CD4-positive, alpha-beta T cell treated with Interleukin-12 subunit alpha and Interleukin-12 subunit beta, for 1 hour (primary cell): ENCODE measurements around the gene ZNF264.
A peak's percentile ranks its signal among the peaks of the same experiment; 100 is the strongest.
"Not testable (repeated sequence)": the region's sequence is repeated elsewhere in the genome, so short reads cannot be mapped to it uniquely, and the experiment has no call there.

ENCODE experiments used
- DNase-seq: peaks from one replicate; pipeline ENCODE4 v3.0.0-alpha.2; 2020

Gene ZNF264

GRCh38 chr19:57191141-57192076, at the start of gene ZNF264:
TSS of gene ZNF264 (plus strand) at chr19:57191500. CDS start at chr19:57191914, 414 bp downstream.
- DNase-seq, result peak; percentile 89

GRCh38 chr19:57141699-57142098, 49.6 kb upstream of the ZNF264 start:
- no peak for DNase-seq

- no peak for DNase-seq
Observed at GRCh38 chr19:57152921-57153320, 38.4 kb upstream of the ZNF264 start.

GRCh38 chr19:57161985-57162539, 29.2 kb upstream of the ZNF264 start:
- DNase-seq, result no peak

GRCh38 chr19:57165846-57166245, 25.5 kb upstream of the ZNF264 start:
- DNase-seq, result no peak

GRCh38 chr19:57167385-57167784, 23.9 kb upstream of the ZNF264 start, which contains the start of gene DUXA:
TSS of gene DUXA (minus strand) at chr19:57167485. CDS start at chr19:57167443, 42 bp downstream.
- DNase-seq, result no peak

GRCh38 chr19:57171551-57172081, 19.7 kb upstream of the ZNF264 start:
- peak; percentile 53 for DNase-seq

- DNase-seq, result no peak
Observed at GRCh38 chr19:57190301-57190700, 999 bp upstream of the ZNF264 start.

DNA sequence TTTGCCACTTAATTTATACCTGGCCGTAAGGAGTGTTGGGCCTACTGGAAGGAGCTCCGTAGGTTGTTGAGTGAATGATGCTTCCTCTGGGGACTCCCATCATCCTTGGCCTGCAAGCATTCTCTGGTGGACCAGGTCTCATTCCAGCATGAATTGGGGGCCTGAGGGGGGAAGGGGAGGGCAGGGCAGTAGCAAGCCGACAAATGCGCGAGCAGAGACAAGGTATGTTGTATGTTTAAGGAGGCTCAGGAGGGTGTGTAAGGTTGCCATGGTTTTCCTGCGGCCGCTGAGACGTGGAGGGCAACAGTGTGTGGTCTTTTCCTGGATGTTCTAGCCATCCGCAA, 749 bp downstream of the ZNF264 start:
- no peak for DNase-seq

DNA sequence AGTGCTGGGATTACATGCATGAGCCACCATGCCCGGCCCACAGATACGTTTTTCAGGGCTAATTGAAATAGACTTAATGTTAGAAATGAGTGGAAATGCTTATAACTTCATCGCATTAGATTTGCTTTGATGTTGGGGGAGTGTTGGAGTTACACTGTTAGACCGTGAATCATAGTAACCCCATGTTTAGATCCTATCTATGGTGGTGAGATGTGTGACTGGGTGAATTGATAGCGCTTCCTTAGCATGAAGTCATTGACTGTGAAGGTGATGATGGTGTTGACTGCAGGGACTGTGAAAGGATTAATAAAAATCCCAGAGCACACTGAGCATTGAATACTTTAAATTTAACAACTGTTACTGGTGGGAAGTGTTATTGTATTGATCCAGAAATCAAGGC, 1.7 kb downstream of the ZNF264 start:
- no peak for DNase-seq

GRCh38 chr19:57197874-57198273, 6.6 kb downstream of the ZNF264 start:
- DNase-seq, result not testable (repeated sequence)

DNA sequence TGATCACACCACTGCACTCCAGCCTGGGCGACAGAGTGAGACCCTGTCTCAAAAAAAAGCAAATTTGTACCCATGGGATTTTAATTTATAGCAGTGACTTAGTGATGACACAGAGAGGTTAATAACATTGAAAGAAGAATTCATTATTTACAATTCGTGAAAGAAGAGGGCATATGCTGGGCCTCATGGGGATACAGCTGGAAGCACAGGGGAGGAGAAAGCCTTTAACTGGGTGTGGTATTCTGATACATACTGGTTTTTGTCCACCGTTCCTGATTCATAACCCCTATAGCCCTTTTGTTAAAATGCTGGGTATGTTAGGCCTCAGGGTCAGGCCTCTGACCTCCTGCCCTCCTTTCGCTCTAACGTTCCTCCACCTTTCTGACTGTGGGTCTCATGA, 10.9 kb downstream of the ZNF264 start:
- no peak for DNase-seq

GRCh38 chr19:57210381-57210780, 19.1 kb downstream of the ZNF264 start:
- DNase-seq, result no peak

DNA sequence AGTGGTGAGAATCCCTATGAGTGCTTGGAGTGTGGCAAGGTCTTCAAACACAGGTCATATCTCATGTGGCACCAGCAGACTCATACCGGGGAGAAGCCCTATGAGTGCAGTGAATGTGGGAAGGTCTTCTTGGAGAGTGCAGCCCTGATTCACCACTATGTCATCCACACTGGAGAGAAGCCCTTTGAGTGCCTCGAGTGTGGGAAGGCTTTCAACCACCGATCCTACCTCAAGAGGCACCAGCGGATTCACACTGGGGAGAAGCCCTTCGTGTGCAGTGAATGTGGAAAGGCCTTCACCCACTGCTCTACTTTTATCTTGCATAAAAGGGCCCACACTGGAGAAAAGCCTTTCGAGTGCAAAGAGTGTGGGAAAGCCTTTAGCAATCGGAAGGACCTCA, 20.8 kb downstream of the ZNF264 start:
- no peak for DNase-seq

DNA sequence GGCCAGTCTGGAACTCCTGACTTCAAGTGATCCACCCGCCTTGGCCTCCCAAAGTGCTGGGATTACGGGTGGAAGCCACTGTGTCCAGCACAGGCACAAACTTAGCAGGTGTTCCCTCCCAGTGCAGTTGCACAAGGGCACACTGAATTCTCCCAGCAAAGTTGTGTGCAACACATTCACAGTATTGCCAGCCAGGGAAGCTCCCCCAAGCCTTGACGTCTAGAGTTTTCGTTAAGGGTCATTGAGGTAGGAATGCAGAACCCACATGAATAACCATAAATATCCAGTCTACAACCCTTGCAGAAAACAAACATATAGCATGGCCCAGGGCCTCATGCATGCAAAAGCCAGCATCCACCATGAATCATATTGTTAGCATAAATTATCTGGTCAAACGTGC, 36.2 kb downstream of the ZNF264 start:
- DNase-seq, result no peak

GRCh38 chr19:57231686-57232085, 40.4 kb downstream of the ZNF264 start:
- DNase-seq, result no peak

DNA sequence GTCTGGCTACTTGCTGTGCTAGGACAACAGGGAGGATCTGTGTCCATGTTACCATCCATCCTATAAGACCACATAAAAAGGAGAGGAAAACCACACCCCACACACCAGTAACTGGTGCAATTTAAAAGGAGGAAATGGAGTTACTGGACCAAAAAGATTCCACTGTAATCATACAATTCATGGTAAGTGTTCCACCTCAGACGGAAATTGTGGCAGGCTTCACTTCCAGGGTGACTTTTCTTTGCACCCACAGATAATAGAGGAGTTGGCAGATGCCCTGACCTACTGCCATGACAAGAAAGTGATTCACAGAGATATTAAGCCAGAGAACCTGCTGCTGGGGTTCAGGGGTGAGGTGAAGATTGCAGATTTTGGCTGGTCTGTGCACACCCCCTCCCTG, 41.9 kb downstream of the ZNF264 start:
- no peak for DNase-seq

GRCh38 chr19:57239982-57240310, 48.6 kb downstream of the ZNF264 start:
- no peak for DNase-seq

- DNase-seq, result peak; percentile 97
Observed at GRCh38 chr19:57240311-57241090, 49.2 kb downstream of the ZNF264 start, which contains the start of gene ZNF805. TSS of gene ZNF805 (plus strand) at chr19:57240632. CDS start at chr19:57240892, 260 bp downstream.

- no peak for DNase-seq
Observed at GRCh38 chr19:57241176-57241575, 49.9 kb downstream of the ZNF264 start.

- DNase-seq, result no peak
Observed at GRCh38 chr19:57242821-57243220, 51.5 kb downstream of the ZNF264 start.

DNA sequence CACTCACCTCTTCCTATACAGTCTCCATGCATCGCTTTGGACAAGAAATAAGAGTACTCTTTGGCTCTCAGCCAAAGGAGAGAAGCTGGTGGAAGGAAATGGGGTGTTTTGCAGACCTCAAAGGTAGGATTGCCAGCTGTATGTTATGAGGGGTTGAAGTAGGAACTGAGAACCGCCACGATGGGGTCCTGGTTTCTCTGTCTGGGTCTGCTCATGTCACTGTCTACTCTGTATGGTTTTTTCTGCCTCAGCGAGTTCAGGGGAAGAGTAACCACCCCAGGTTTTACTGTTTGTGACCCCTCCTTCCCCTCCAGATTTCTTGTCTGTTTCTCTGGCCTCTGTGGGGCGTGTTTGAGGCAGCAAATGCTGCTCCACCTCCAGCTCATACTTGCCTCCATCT, 53.2 kb downstream of the ZNF264 start:
- no peak for DNase-seq

DNA sequence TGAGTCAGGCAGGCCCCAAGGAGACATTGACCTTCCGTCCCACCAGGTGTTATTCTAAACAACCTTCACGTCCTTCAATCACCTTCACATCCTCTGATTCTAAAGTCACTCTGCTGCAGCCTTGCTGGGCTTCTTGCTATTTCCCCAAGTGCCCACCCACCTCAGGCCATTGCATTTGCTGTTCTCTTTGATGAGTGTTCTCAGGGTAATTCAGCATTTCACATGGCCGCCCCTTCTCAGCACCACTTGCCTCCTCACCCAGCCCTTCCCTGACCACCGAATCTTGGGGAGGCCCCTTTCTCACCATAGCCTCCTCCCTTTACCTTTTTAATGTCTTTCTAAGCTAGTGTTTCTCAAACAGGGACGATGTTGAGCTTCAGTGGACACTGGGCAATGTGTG, 53.8 kb downstream of the ZNF264 start:
- no peak for DNase-seq
